HCT116 (cell line): Measurements from ENCODE around the gene CXCL10. TPM values are rescaled to one million over a fixed set of nuclear protein-coding genes. Genes with fewer than 3 reads are reported as not detected.

Experiments used
- ATAC-seq: fragments of 200-7000 bp; cut with Tn5 transposase; 2 replicates; pipeline ENCODE4 v1.9.1; 2020; ENCODE audit warnings: mild to moderate bottlenecking, moderate library complexity
- BruUV-seq: library from RNA; stranded (reverse); fragments of 400-500 nt; replicated peaks from 2 replicates; lab custom pipeline; 2021; lab: Mats Ljungman, UMichigan
- CTCF ChIA-PET: fragments of 300-600 bp; sonication (Branson Sonifier 250); formaldehyde crosslinking; loops from one replicate; lab custom pipeline; 2021; ENCODE audit warnings: antibody characterized with exemption; lab: Charles Lee
- POLR2A ChIA-PET: fragments of 300-600, 350-600 bp; sonication (Branson Sonifier 250); formaldehyde crosslinking; loops from one replicate; lab custom pipeline; 2021; ENCODE audit warnings: antibody characterized with exemption; lab: Charles Lee
- RAD21 ChIA-PET, 2 experiments: fragments of 300-600 bp; sonication (Branson Sonifier 250); formaldehyde crosslinking; loops; one replicate each; lab custom pipeline; 2023; ENCODE audit warnings: low total read pairs in 2 of 2; ENCODE audit not compliant: uncharacterized antibody in 2 of 2, unreplicated experiment in 2 of 2, low non-redundant PET in 1 of 2; lab: Charles Lee
- DNase-seq: peaks from one replicate; pipeline ENCODE4 v3.0.0-alpha.2; 2010; ENCODE audit warnings: low read depth, low spot score
- H2AFZ ChIP-seq: fragments of 200-600 bp; shearing (Covaris generic), sonication (generic); 2 replicates; pipeline ENCODE4 v1.6.1; 2017; ENCODE audit warnings: low read depth, mixed run types, mixed read lengths, antibody characterized with exemption, low read length; ENCODE audit not compliant: poor library complexity, severe bottlenecking
- H3K27ac ChIP-seq: 2 replicates; pipeline ENCODE4 v1.5.1; 2012; ENCODE audit warnings: low read depth, low read length
- H3K27me3 ChIP-seq: fragments of 200-600 bp; sonication (generic); 2 replicates; pipeline ENCODE4 v1.6.1; 2016; ENCODE audit warnings: mixed run types, low read length, mixed read lengths; ENCODE audit not compliant: insufficient read depth
- H3K36me3 ChIP-seq, 2 experiments: fragments of 200-500 bp in 1 of 2; fragments of 200-600 bp in 1 of 2; sonication (Bioruptor generic) in 1 of 2; sonication (generic) in 1 of 2; 2 replicates each; pipeline versions ENCODE4 v1.5.1 to v1.6.1; 2014 to 2016; ENCODE audit warnings: low read length in 2 of 2, inconsistent platforms in 1 of 2, mixed read lengths in 1 of 2, mixed run types in 1 of 2; ENCODE audit not compliant: insufficient read depth in 2 of 2, control insufficient read depth in 1 of 2
- H3K4me1 ChIP-seq, 2 experiments: fragments of 200-600 bp in 1 of 2; sonication (generic) in 1 of 2; 2 replicates each; pipeline versions ENCODE4 v1.5.1 to v1.6.1; 2012 to 2017; ENCODE audit warnings: low read length in 2 of 2, inconsistent platforms in 1 of 2, mild to moderate bottlenecking in 1 of 2, mixed read lengths in 1 of 2, mixed run types in 1 of 2, moderate library complexity in 1 of 2; ENCODE audit not compliant: insufficient read depth in 2 of 2, control insufficient read depth in 1 of 2
- H3K4me2 ChIP-seq: fragments of 200-600 bp; sonication (generic); 2 replicates; pipeline ENCODE4 v1.6.1; 2017; ENCODE audit warnings: mixed run types, low read length, mixed read lengths
- H3K4me3 ChIP-seq, 2 experiments: fragments of 200-600 bp in 1 of 2; sonication (generic) in 1 of 2; replicated peaks in 1 of 2; 2 replicates each; pipeline ENCODE4 v1.5.1; 2011 to 2016; ENCODE audit warnings: low read length in 2 of 2, control low read depth in 1 of 2, low read depth in 1 of 2, mild to moderate bottlenecking in 1 of 2, mixed read lengths in 1 of 2, mixed run types in 1 of 2
- H3K79me2 ChIP-seq: fragments of 200-600 bp; sonication (generic); 2 replicates; pipeline ENCODE4 v1.6.1; 2017; ENCODE audit warnings: mild to moderate bottlenecking, mixed run types, low read length, moderate library complexity, mixed read lengths; ENCODE audit not compliant: insufficient read depth
- H3K9ac ChIP-seq: fragments of 200-600 bp; sonication (generic); 2 replicates; pipeline ENCODE4 v1.6.1; 2016; ENCODE audit warnings: low read length, mixed read lengths
- H3K9me2 ChIP-seq: fragments of 200-600 bp; sonication (generic), shearing (Covaris generic); 2 replicates; pipeline ENCODE4 v1.6.1; 2017; ENCODE audit warnings: mixed run types, mild to moderate bottlenecking, moderate library complexity; ENCODE audit not compliant: insufficient read depth
- H3K9me3 ChIP-seq, 2 experiments: fragments of 200-500 bp in 1 of 2; fragments of 200-600 bp in 1 of 2; sonication (Bioruptor generic) in 1 of 2; sonication (generic) in 1 of 2; 2 replicates each; pipeline ENCODE4 v1.6.1; 2014 to 2017; ENCODE audit warnings: low read length in 2 of 2, mixed read lengths in 2 of 2, inconsistent platforms in 1 of 2, low read depth in 1 of 2, mild to moderate bottlenecking in 1 of 2, mixed run types in 1 of 2, moderate library complexity in 1 of 2; ENCODE audit not compliant: control insufficient read depth in 1 of 2, insufficient read depth in 1 of 2
- H4K20me1 ChIP-seq: fragments of 200-600 bp; sonication (generic), shearing (Covaris generic); 2 replicates; pipeline ENCODE4 v1.6.1; 2017; ENCODE audit warnings: mixed run types, mild to moderate bottlenecking, moderate library complexity; ENCODE audit not compliant: insufficient read depth
- ATF3 ChIP-seq: IDR thresholded peaks from 2 replicates; pipeline ENCODE4 v1.6.1; 2012
- CBX3 ChIP-seq: IDR thresholded peaks from 2 replicates; pipeline ENCODE4 v1.6.1; 2012; ENCODE audit warnings: low read depth
- CEBPB ChIP-seq: IDR thresholded peaks from 2 replicates; pipeline ENCODE4 v1.6.1; 2012; ENCODE audit warnings: low read depth
- CTCF ChIP-seq, 3 experiments: fragments of 200-600 bp in 1 of 3; sonication (generic) in 1 of 3; IDR thresholded peaks in 2 of 3; conservative IDR thresholded peaks in 1 of 3; 2 replicates each; pipeline ENCODE4 v1.5.1; 2012 to 2017; ENCODE audit warnings: low read depth in 2 of 3, low read length in 2 of 3, antibody characterized with exemption in 1 of 3, borderline replicate concordance in 1 of 3, control low read depth in 1 of 3, mild to moderate bottlenecking in 1 of 3, mixed read lengths in 1 of 3, mixed run types in 1 of 3, moderate library complexity in 1 of 3; ENCODE audit not compliant: insufficient read depth in 1 of 3
- EGR1 ChIP-seq: IDR thresholded peaks from 2 replicates; pipeline ENCODE4 v1.6.1; 2012; ENCODE audit warnings: low read depth
- ELF1 ChIP-seq: IDR thresholded peaks from 2 replicates; pipeline ENCODE4 v1.6.1; 2012; ENCODE audit warnings: low read depth, borderline replicate concordance
- EZH2 ChIP-seq: fragments of 200-600 bp; sonication (generic); IDR thresholded peaks from 2 replicates; pipeline ENCODE4 v1.6.1; 2017; ENCODE audit warnings: antibody characterized with exemption, mixed run types
- EZH2phosphoT487 ChIP-seq: fragments of 200-600 bp; IDR thresholded peaks from 2 replicates; pipeline ENCODE4 v1.6.1; 2018; ENCODE audit warnings: antibody characterized with exemption, borderline replicate concordance
- MAX ChIP-seq: IDR thresholded peaks from 2 replicates; pipeline ENCODE4 v1.6.1; 2012
- POLR2A ChIP-seq: IDR thresholded peaks from 2 replicates; pipeline ENCODE4 v1.7.0; 2011; ENCODE audit warnings: borderline replicate concordance; ENCODE audit not compliant: insufficient read depth, insufficient read length; ENCODE audit errors: extremely low read depth
- RAD21 ChIP-seq: IDR thresholded peaks from 2 replicates; pipeline ENCODE4 v1.6.1; 2012; ENCODE audit warnings: low read depth, mild to moderate bottlenecking
- REST ChIP-seq: IDR thresholded peaks from 2 replicates; pipeline ENCODE4 v1.6.1; 2012; ENCODE audit warnings: low read depth
- SIN3A ChIP-seq: IDR thresholded peaks from 2 replicates; pipeline ENCODE4 v1.6.1; 2012; ENCODE audit warnings: low read depth
- SP1 ChIP-seq: IDR thresholded peaks from 2 replicates; pipeline ENCODE4 v1.6.1; 2012; ENCODE audit warnings: low read depth
- YY1 ChIP-seq: IDR thresholded peaks from 2 replicates; pipeline ENCODE4 v1.6.1; 2011; ENCODE audit warnings: low read length, low read depth, moderate library complexity, mild to moderate bottlenecking; ENCODE audit not compliant: insufficient replicate concordance; ENCODE audit errors: extremely low read depth
- ZBTB33 ChIP-seq: IDR thresholded peaks from 2 replicates; pipeline ENCODE4 v1.6.1; 2011; ENCODE audit warnings: mild to moderate bottlenecking, low read length, moderate library complexity; ENCODE audit not compliant: insufficient replicate concordance; ENCODE audit errors: extremely low read depth
- ZFX ChIP-seq: fragments of 450-650 bp; IDR thresholded peaks from 2 replicates; pipeline ENCODE4 v1.6.1; 2017
- ZNF274 ChIP-seq: fragments of 200-500 bp; sonication (Bioruptor generic); IDR thresholded peaks from 2 replicates; pipeline ENCODE4 v1.6.1; 2014; ENCODE audit warnings: mild to moderate bottlenecking, low read depth, low read length, inconsistent platforms
- intact Hi-C: fragments of 100-400 bp; cut with micrococcal nuclease; formaldehyde crosslinking; loops from 2 replicates; pipeline ENCODE4 v1.10.0; 2022
- total RNA-seq: library from RNA; stranded (reverse); gene quantifications from one replicate; pipeline ENCODE4 v1.2.1, GENCODE V29; 2021; ENCODE audit not compliant: unreplicated experiment

CXCL10 gene
- total RNA-seq, 1 experiment from 2014 or later = not detected

- TF ChIP-seq SP1 (no peak), EGR1 (no peak), ZBTB33 (no peak)
These were observed 12.6 kb upstream of the CXCL10 start, which contains the start of gene CXCL11 (continued) for GRCh38 chr4:76035799-76036380.

GRCh38 chr4:76035141-76035540 is 11.8 kb upstream of the CXCL10 start:
- Histone ChIP-seq H3K4me3 (no peak overlapping the region), H3K36me3 (no peaks in the 10 kb centered on the region), H4K20me1 (no peaks in the 10 kb centered on the region), H3K9ac (no peak overlapping the region), H3K9me2 (no peaks in the 10 kb centered on the region; the same call in 1 of the 2 replicates), H3K79me2 (no peaks in the 10 kb centered on the region), H3K9me3 (no peaks in the 10 kb centered on the region), H3K4me2 (no peak overlapping the region), H2AFZ (no peak overlapping the region), H3K27ac (no peak overlapping the region), H3K4me1 (no peaks in the 10 kb centered on the region), H3K27me3 (no peaks in the 10 kb centered on the region)
- ATAC-seq = no peak
- BruUV-seq = no TSS peak
- CTCF ChIA-PET = no interaction called here
- DNase-seq = no peak
- POLR2A ChIA-PET = no interaction called here
- RAD21 ChIA-PET = no interaction called here
- intact Hi-C loops = no loop called here
- TF ChIP-seq ELF1 = no peak
- no peak for TF ChIP-seq SIN3A
- no peak for TF ChIP-seq ZNF274
- no peak for TF ChIP-seq CBX3
- TF ChIP-seq CTCF (IDR thresholded peaks at IDR 0.05 in 2 of 3, conservative IDR thresholded peaks at IDR 0.05 in 1 of 3; ENCODE audit: borderline replicate concordance in 1 of 3, insufficient read depth in 1 of 3, low read depth in 2 of 3, low read length in 2 of 3) = no peak
- no peak for TF ChIP-seq ZFX
- no peak for TF ChIP-seq MAX
- no peak for TF ChIP-seq EGR1
- TF ChIP-seq EZH2phosphoT487 = no peak
- no peak for TF ChIP-seq CEBPB
- TF ChIP-seq EZH2 = no peak
- TF ChIP-seq YY1 = no peak
- TF ChIP-seq POLR2A = no peak
- TF ChIP-seq ATF3 = no peak
- no peak for TF ChIP-seq SP1
- TF ChIP-seq REST = no peak
- no peak for TF ChIP-seq RAD21
